Esophagus muscularis mucosa (tissue), 4 donors: ENCODE results near the gene BRMS1. TPM values are rescaled to one million over a fixed set of nuclear protein-coding genes. Genes with fewer than 3 reads are reported as not detected.
"Not testable (repeated sequence)": the region's sequence is repeated elsewhere in the genome, so short reads cannot be mapped to it uniquely, and the experiment has no call there.

ENCODE experiments used
- DNase-seq: peaks from one replicate; pipeline ENCODE4 v3.0.0-alpha.2; 2017; ENCODE audit errors: extremely low spot score
- H3K27ac ChIP-seq, 4 donors: fragments of 200-600 bp; sonication (generic); replicated peaks in 1 of 4; 1 replicate in 3 of 4; 2 replicates in 1 of 4; pipeline ENCODE4 v1.5.1; 2016 to 2019; ENCODE audit warnings: mild to moderate bottlenecking in 1 of 4
- H3K27me3 ChIP-seq, 4 donors: fragments of 200-600 bp; sonication (generic); one replicate each; pipeline versions ENCODE4 v1.5.1 to v1.6.0; 2016 to 2019
- H3K36me3 ChIP-seq, 4 donors: fragments of 200-600 bp; sonication (generic); one replicate each; pipeline ENCODE4 v1.5.1; 2016 to 2019
- H3K4me1 ChIP-seq, 4 donors: fragments of 200-600 bp; sonication (generic); one replicate each; pipeline ENCODE4 v1.5.1; 2016 to 2019
- H3K4me3 ChIP-seq, 4 donors: fragments of 200-600 bp; sonication (generic); 1 replicate in 2 of 4; 2 replicates in 2 of 4; pipeline ENCODE4 v1.5.1; 2016 to 2019; ENCODE audit warnings: mild to moderate bottlenecking in 4 of 4, moderate library complexity in 1 of 4
- H3K9me3 ChIP-seq, 4 donors: fragments of 200-600 bp; sonication (generic); 1 replicate in 3 of 4; 2 replicates in 1 of 4; pipeline ENCODE4 v1.5.1; 2016 to 2019
- CTCF ChIP-seq, 3 experiments: fragments of 200-600 bp in 2 of 3; fragments of 450-650 bp in 1 of 3; sonication (generic) in 2 of 3; IDR thresholded peaks; one replicate each; pipeline ENCODE4 v1.5.1; 2017 to 2019; ENCODE audit warnings: antibody characterized with exemption in 3 of 3, mild to moderate bottlenecking in 2 of 3, moderate library complexity in 1 of 3
- EP300 ChIP-seq: sonication (generic); formaldehyde crosslinking; IDR thresholded peaks from one replicate; pipeline ENCODE4 v1.6.1; 2017; ENCODE audit warnings: antibody characterized with exemption
- POLR2A ChIP-seq: fragments of 450-650 bp; IDR thresholded peaks from one replicate; pipeline ENCODE4 v1.6.1; 2017; ENCODE audit warnings: antibody characterized with exemption, moderate library complexity, mild to moderate bottlenecking, low read depth
- POLR2AphosphoS5 ChIP-seq, 2 donors: sonication (generic); formaldehyde crosslinking; IDR thresholded peaks; one replicate each; pipeline ENCODE4 v1.6.1; 2017; ENCODE audit warnings: antibody characterized with exemption in 2 of 2
- WGBS: methylation state at CpG from one replicate; pipeline ENCODE4 v1.1.5; 2018; 5-methylcytosine and 5-hydroxymethylcytosine counted together
- intact Hi-C: fragments of 100-400 bp; cut with DNase I; formaldehyde crosslinking; loops from one replicate; pipeline ENCODE4 v1.15.1; 2023
- total RNA-seq, 4 donors: library from RNA; depleted of rRNA; stranded (reverse); fragments of >200 nt; gene quantifications; one replicate each; pipeline versions ENCODE4 v1.1.0 to v1.2.1, GENCODE V29; 2016

BRMS1 gene
- total RNA-seq, 4 donors from 2014 or later = 22.8 to 35.1 (median 34.1) TPM

- Histone ChIP-seq H3K27ac (peak overlapping the region; percentile 83 to 95 (median 89)), H3K9me3 (no peaks in the 10 kb centered on the region), H3K4me3 (peak overlapping the region; percentile 59 to 75 (median 62)), H3K4me1 (peaks cover 28 to 56% (median 49%) of the 10 kb centered on the region in 4 donors), H3K27me3 (peaks cover 0 to 8% (median 0%) of the 10 kb centered on the region in 4 donors), H3K36me3 (no peaks in the 10 kb centered on the region)
- DNase-seq = peak; percentile 97
- TF ChIP-seq POLR2A (no peak), POLR2AphosphoS5 (IDR thresholded peaks at IDR 0.05) (peak; percentile 38 to 69), CTCF (IDR thresholded peaks at IDR 0.05) (peak in 2 of 3 experiments; percentile 94 to 99), EP300 (no peak)
- 0% methylated on average over 28 of the region's 44 CpGs for WGBS
- intact Hi-C loops = loop anchor here (2.0 to 5.0 kb wide), 2 partner anchors 17 to 75 kb away; no protein-coding TSS in a partner anchor
Measured at GRCh38 chr11:66311965-66312548, 32.8 kb downstream of the BRMS1 start.

- peaks cover 24 to 51% (median 44%) of the 10 kb centered on the region in 4 donors for H3K4me1 ChIP-seq
- WGBS = 30% methylated on average over 24 of the region's 26 CpGs
- intact Hi-C loops = loop anchor here (2.0 to 5.0 kb wide), 2 partner anchors 17 to 76 kb away; no protein-coding TSS in a partner anchor
- H3K27ac ChIP-seq = peak overlapping the region; percentile 83 to 95 (median 89)
- peak overlapping the region; percentile 59 to 75 (median 62) for H3K4me3 ChIP-seq
- no peak for TF ChIP-seq POLR2AphosphoS5 (IDR thresholded peaks at IDR 0.05)
- TF ChIP-seq CTCF (IDR thresholded peaks at IDR 0.05) = peak in 1 of 3 experiments; percentile 94
- H3K36me3 ChIP-seq = no peaks in the 10 kb centered on the region
- H3K27me3 ChIP-seq = peaks cover 0 to 3% (median 0%) of the 10 kb centered on the region in 4 donors
- no peaks in the 10 kb centered on the region for H3K9me3 ChIP-seq
- no peak for DNase-seq
Measured at GRCh38 chr11:66311470-66311964, 33.4 kb downstream of the BRMS1 start.

- H3K4me1 ChIP-seq = peaks cover 19 to 45% (median 38%) of the 10 kb centered on the region in 4 donors
- H3K27ac ChIP-seq = peak overlapping the region in 3 of 4 donors; percentile 83 to 95 (median 89)
- DNase-seq = not testable (repeated sequence)
Measured at GRCh38 chr11:66310803-66311440, 34.0 kb downstream of the BRMS1 start.

GRCh38 chr11:66310324-66310723 is 34.6 kb downstream of the BRMS1 start:
- Histone ChIP-seq H3K27ac (no peak overlapping the region), H3K4me1 (peaks cover 18 to 39% (median 32%) of the 10 kb centered on the region in 4 donors), H3K9me3 (no peaks in the 10 kb centered on the region), H3K27me3 (no peaks in the 10 kb centered on the region), H3K4me3 (no peak overlapping the region), H3K36me3 (no peaks in the 10 kb centered on the region)
- TF ChIP-seq EP300 (no peak), POLR2AphosphoS5 (IDR thresholded peaks at IDR 0.05) (no peak), CTCF (IDR thresholded peaks at IDR 0.05) (no peak), POLR2A (no peak)
- WGBS = 88% methylated on average over 8 of the region's 8 CpGs
- no peak for DNase-seq
- intact Hi-C loops = loop anchor here (2.0 to 5.0 kb wide), 2 partner anchors 18 to 77 kb away; no protein-coding TSS in a partner anchor

More at GRCh38 chr11:66310803-66311440, 34.0 kb downstream of the BRMS1 start:
- 86% methylated on average over 18 of the region's 18 CpGs for WGBS
- H3K27me3 ChIP-seq, H3K36me3 ChIP-seq, H3K4me3 ChIP-seq, H3K9me3 ChIP-seq: not testable (repeated sequence)
- intact Hi-C loops = loop anchor here (2.0 to 5.0 kb wide), 2 partner anchors 18 to 76 kb away; no protein-coding TSS in a partner anchor

- Histone ChIP-seq H3K4me3 (no peak overlapping the region), H3K9me3 (no peaks in the 10 kb centered on the region), H3K36me3 (no peaks in the 10 kb centered on the region), H3K27ac (no peak overlapping the region), H3K4me1 (peaks cover 16 to 31% (median 24%) of the 10 kb centered on the region in 4 donors), H3K27me3 (no peaks in the 10 kb centered on the region)
- intact Hi-C loops = no loop called here
- TF ChIP-seq POLR2A = no peak
- no peak for TF ChIP-seq CTCF (IDR thresholded peaks at IDR 0.05)
- TF ChIP-seq POLR2AphosphoS5 (IDR thresholded peaks at IDR 0.05) = no peak
- TF ChIP-seq EP300 = no peak
- 42% methylated on average over 3 of the region's 3 CpGs for WGBS
- DNase-seq = no peak
Measured at GRCh38 chr11:66309475-66309874, 35.4 kb downstream of the BRMS1 start.
